Stimulated activated CD4-positive, alpha-beta T cell treated with anti-CD3 and anti-CD28 coated beads, Interleukin-1b, Interleukin-23, amount 100 ng/mL, for 24 hours (primary cell): ENCODE measurements around the gene PPP1R26.

ENCODE experiments used
- DNase-seq, 4 experiments: peaks; one replicate each; pipeline ENCODE4 v3.0.0-alpha.2; 2020; ENCODE audit warnings: low read depth in 4 of 4, low spot score in 1 of 4

PPP1R26 gene

GRCh38 chr9:135463140-135463539 is 16.4 kb upstream of the PPP1R26 start:
- no peak for DNase-seq

GRCh38 chr9:135464181-135464580 is 15.4 kb upstream of the PPP1R26 start:
- no peak for DNase-seq

- peak in 3 of 4 experiments; percentile 36 to 47 (median 37) for DNase-seq
Observed at GRCh38 chr9:135468854-135469521, 10.6 kb upstream of the PPP1R26 start.

GRCh38 chr9:135471791-135472640 is 7.6 kb upstream of the PPP1R26 start:
- DNase-seq: no peak

GRCh38 chr9:135473972-135474543 is 5.5 kb upstream of the PPP1R26 start:
- no peak for DNase-seq

GRCh38 chr9:135474915-135475314 is 4.7 kb upstream of the PPP1R26 start:
- DNase-seq: no peak

- DNase-seq: no peak
Observed at GRCh38 chr9:135476561-135477355, 2.8 kb upstream of the PPP1R26 start.

GRCh38 chr9:135478191-135478590 is 1.4 kb upstream of the PPP1R26 start:
- no peak for DNase-seq

- no peak for DNase-seq
Observed at GRCh38 chr9:135478829-135479468, 633 bp upstream of the PPP1R26 start.

- no peak for DNase-seq
Observed at GRCh38 chr9:135480071-135480939, 723 bp downstream of the PPP1R26 start.

- no peak for DNase-seq
Observed at GRCh38 chr9:135480940-135481310, 1.3 kb downstream of the PPP1R26 start.

GRCh38 chr9:135482015-135482754 is 2.6 kb downstream of the PPP1R26 start:
- no peak for DNase-seq

GRCh38 chr9:135484460-135485277 is 5.1 kb downstream of the PPP1R26 start:
- no peak for DNase-seq

- DNase-seq: no peak
Observed at GRCh38 chr9:135485385-135485784, 5.8 kb downstream of the PPP1R26 start.

- DNase-seq: no peak
Observed at GRCh38 chr9:135485832-135486231, 6.2 kb downstream of the PPP1R26 start.

- no peak for DNase-seq
Observed at GRCh38 chr9:135486267-135487065, 6.9 kb downstream of the PPP1R26 start.

GRCh38 chr9:135487281-135488012 is 7.9 kb downstream of the PPP1R26 start:
- DNase-seq: no peak
